GM18909 (cell line): ENCODE results near the gene FRMD1.

Experiments used
- ATAC-seq: cut with Tn5 transposase; IDR thresholded peaks from one replicate; pipeline ENCODE4 v1.9.1; 2021; ENCODE audit warnings: mild to moderate bottlenecking; ENCODE audit not compliant: unreplicated experiment, poor library complexity

The FRMD1 gene

GRCh38 chr6:168096271-168096764 is 17.3 kb upstream of the FRMD1 start:
- no peak for ATAC-seq

GRCh38 chr6:168095716-168096250 is 16.8 kb upstream of the FRMD1 start:
- ATAC-seq: no peak

GRCh38 chr6:168095171-168095691 is 16.2 kb upstream of the FRMD1 start:
- ATAC-seq: no peak

DNA sequence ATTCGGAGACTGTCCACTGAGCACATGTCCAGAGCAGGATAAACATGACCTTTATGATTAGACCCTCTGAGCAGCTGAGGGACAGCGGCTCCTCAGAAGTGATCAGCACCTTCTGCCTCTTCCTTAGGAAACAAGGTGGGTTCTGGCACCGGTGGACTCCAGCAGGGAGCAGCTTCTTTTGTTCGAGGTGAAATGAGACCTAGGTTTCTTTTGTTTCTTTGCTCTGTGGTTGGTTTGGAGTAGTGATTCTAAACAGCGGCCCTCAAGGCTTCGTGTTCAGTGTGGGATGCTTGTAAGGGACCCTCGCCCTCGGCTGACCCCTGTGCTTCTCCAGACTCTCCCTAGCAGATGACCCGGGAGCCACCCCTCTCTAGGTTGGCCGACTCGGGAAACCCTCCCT is 14.6 kb upstream of the FRMD1 start:
- ATAC-seq: no peak

DNA sequence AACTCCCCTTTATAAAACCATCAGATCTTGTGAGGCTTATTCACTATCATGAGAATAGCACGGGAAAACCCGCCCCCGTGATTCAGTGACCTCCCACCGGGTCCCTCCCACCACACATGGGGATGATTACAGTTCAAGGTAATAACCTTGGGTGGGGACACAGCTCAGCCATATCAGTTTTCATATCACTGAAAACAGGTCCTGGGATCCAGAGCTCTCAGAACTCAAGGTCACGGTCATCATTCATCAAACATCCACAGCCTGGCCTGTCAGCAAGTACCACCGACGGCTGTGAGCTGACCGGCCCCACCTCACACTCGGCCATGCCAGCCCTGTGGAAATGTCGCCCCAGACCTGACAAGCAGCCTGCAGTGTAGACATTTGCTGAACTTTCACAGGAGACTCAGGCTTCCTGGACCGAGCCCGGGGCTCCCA is 14.1 kb upstream of the FRMD1 start:
- no peak for ATAC-seq

DNA sequence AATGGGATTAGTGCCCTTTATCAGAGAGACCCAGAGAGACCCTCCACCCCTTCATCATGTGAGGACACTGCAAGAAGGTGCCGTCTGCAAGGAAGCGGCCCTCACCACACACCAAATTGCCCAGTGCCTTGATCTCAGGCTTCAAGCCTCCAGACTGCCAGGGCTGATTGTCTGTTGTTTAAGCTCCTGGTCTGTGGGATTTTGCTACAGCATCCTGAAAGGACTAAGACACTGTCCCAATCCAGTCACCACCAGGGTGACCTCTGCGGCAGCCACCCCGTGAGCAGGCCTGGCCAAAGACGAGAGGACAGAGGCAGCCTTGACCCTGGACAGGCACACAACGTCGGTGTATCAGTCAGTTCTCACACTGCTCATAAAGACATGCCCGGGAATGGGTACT is 13.5 kb upstream of the FRMD1 start:
- no peak for ATAC-seq

DNA sequence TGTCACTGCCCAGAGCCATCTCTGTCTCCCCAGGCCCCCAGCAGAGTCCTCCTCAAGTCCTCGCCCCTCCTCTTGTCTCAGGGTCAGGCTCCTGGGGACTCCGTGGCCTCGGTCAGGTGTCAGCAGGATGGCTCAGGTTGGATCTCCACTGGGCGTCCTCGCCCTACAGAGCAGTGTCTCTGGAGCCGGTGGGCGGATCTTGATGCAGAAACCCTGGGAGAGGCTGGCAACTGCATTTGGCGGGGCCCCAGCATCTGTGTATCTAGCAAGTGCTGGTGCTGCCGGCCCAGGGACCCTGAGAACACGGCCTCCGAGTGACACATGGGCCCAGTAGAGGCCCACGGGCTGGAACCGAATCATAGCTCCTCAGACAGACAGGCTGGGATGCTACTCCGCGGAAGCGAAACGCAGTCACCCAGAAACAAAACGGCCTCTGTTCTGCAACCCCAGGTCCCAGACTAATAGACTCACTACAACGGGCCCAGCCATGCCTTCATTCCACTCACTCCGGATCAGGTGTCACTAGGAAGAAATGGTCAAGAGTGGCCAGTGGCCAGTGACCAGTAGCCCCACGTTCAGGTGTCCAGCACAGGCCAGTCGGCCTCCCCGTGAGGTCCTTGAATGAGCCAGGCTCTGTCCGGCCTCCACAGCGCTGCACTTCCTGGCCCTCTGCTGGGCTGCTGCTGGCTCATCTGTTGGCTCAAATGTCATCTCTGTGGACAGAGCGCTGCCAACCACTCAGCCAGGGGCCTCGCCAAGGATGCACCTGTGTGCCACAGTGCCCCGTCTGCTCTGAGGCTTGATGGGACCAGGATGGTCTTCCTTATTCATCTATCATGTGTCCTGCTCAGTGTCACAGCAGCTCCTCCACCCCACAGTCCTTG is 12.6 kb upstream of the FRMD1 start:
- no peak for ATAC-seq

- ATAC-seq: no peak
Measured at GRCh38 chr6:168090706-168091105, 11.7 kb upstream of the FRMD1 start.

GRCh38 chr6:168090064-168090690 is 11.2 kb upstream of the FRMD1 start:
- no peak for ATAC-seq

DNA sequence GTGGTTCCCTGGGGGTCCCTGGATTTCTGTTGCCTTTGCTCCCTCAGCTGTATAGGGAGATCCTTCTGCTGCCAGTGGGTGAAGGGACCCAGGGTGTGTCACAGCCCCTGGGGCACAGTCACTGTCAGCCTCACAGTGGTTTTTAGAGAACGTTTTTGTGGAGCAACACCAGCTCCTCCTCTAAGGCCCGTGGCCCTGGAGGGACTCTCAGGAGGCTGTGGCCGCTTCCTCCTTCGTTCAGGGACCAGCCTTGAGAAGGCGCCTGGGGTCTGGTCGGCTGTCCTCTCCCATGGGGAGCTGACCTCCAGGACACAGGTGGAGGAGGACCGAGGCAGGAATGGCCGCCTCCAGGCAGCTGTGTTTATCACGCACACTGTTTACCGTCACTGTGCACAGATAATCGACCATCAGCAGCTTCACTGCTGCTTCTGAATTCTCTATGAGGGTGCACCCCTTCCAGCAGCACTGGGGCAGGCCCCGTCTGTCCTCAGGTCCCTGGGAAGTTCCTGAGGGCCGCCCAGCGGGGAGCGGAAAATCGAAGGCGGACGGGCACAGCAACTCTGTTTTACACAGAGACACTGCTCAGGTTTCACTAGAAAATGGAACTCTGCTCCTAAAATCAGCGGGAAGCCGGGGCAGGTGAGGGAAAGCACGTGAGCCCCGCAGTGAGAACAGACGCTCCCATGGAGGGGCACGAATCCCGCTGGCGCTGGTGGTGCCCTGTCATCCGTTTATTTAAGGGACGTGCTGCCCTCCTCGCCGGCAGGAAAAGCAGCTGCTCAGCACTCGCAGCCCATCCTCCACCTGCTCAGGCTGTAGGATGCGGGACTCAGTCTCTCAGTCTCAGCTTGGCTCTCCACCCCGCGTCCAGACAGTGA is 10.4 kb upstream of the FRMD1 start:
- no peak for ATAC-seq

DNA sequence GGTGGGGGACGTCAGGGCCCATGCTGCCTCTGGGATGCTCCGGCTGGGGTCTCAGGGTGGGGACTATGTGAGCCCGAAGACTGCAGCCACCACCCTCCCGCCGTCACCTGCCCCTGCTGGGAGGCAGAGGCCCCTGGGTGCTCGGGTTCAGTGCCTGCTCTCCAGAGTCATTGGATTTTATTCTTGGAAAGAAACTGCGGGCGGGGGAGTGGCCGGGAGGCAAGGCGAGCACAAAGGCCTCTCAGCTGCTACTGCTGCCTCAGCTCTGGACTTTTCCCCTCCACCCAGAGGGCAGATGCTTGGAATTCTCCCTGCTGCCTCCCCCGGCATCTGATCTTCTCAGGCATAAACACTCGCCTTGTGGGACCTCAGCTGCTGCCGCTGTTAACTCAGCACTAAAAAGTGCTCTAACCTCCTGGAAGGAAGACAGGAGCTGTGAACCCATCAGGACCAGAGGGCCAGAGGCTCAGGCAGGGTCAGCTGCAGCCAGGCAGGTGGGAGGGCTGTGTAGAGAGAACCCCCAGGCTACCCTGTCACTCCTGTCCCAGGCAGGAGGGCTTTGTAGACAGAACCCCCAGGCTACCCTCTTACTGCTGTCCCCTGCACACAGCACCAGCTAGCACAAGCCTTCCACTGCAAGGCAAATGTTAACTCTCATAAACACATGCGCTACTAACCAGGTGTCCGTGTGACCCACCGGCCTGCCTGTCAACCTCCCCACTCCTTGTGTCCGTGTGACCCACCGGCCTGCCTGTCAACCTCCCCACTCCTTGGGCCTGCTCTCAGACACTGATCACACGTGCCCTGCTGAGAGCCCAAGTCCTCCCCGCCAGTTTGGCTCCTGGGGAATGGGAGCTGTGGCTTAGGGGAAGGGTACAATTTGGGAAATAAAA is 9.4 kb upstream of the FRMD1 start:
- no peak for ATAC-seq

DNA sequence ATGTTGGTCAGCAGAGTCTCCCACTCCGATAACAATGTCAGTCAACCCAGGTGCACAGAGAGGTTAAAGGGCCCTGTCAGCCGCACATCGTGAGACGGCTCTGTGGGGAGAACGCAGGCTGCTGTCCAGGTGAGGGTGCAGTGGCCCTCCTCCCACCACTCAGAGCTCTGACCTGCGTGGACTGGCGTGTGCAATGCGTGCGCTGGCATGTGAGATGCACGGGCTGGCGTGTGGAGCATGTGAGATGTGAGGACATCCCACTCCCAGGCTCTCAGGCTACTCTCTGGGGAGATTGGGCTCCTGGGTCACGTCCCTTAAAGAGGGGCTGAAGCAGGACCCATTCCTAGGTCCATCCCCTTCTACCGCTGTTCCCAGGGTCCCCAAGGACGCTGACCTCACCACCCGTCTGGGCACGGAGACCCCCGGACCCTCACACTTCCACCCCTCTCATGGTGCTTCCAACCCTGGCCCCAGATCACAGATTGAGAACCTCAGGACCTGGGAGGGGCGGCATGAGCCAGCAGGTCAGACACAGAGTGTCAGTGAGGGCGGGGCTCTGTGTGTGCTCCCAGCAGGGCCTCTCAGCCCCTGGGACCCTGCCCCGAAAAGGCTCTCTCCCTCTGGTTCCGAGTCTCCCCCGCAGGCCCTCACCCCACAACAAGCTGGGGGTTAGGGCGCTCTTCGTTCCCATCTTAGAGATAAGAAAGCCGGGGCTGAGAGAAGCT is 8.6 kb upstream of the FRMD1 start:
- no peak for ATAC-seq

DNA sequence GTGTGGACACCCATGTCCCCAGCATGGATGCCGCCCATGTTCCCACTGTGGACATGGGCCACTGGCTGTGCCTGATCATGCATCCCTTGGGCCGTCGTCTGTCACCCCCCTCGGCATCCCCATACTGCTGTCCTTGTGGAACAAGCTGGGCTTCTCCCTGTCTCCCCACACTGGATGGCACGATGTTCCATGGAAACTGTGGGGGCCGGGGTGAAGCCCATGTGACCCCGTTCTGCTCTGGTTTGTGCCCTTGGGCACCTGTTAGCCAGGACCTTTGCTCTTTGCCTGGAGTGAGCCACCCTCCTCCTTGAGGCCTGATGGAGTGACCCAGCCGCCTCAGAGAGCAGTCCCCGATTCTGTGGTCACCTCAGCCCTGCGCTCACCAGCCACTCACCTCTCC is 7.6 kb upstream of the FRMD1 start:
- no peak for ATAC-seq

- ATAC-seq: no peak
Measured at GRCh38 chr6:168086066-168086465, 7.1 kb upstream of the FRMD1 start.

- ATAC-seq: no peak
Measured at GRCh38 chr6:168084465-168085160, 5.6 kb upstream of the FRMD1 start.

DNA sequence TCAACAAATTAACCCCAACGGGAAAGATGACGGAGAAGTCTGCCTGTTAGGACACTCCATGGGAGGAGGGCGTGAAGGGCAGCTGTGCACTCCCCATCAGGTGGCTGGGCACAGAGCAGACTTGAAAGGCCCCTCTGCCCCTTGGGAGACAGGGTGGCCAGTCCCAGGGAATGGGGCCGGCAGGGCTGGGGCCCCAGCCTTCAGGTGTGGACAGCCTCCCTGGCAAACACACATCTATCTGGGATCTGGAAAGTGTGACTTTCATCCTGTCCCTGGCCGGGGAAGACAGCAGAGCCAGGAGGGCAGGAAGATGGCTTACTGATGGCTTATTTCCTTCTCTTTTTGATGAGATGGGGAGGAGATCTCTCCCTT is 4.5 kb upstream of the FRMD1 start:
- ATAC-seq: no peak

- ATAC-seq: no peak
Measured at GRCh38 chr6:168082860-168083513, 4.0 kb upstream of the FRMD1 start.
